ENCODE data around the gene ZNF76. TPM values are rescaled to one million over a fixed set of nuclear protein-coding genes. Genes with fewer than 3 reads are reported as not detected.

ZNF76 gene
- total and polyA plus RNA-seq, 2 of the 13 experiments (the other 11 are each of a cell fraction or from before 2014, with no cell fraction given), result 13.2 to 26.4 TPM

GRCh38 chr6:35297601-35298481 lies 38.3 kb downstream of the ZNF76 start, which contains the start of gene DEF6 (continued):
- TF ChIP-seq DNMT3B (CRISPR knock-in tag; conservative IDR thresholded peaks at IDR 0.05) (peak; percentile 93; the same call in 1 of the 2 replicates), ZNF563 (CRISPR knock-in tag; IDR thresholded peaks at IDR 0.05) (peak; percentile 64; the same call in 1 of the 2 replicates), STAT5B (CRISPR knock-in tag; IDR thresholded peaks at IDR 0.05) (no peak), ZNF484 (CRISPR knock-in tag; IDR thresholded peaks at IDR 0.05; ENCODE audit: borderline replicate concordance, low read depth) (no peak), ERF (CRISPR knock-in tag; IDR thresholded peaks at IDR 0.05) (peak; percentile 91), ZNF580 (CRISPR knock-in tag; IDR thresholded peaks at IDR 0.05; ENCODE audit: borderline replicate concordance, low read depth) (peak; percentile 91; the same call in 1 of the 2 replicates), TSC22D2 (CRISPR knock-in tag; IDR thresholded peaks at IDR 0.05; ENCODE audit: borderline replicate concordance) (no peak), ZNF329 (CRISPR knock-in tag; IDR thresholded peaks at IDR 0.05; ENCODE audit: low read depth) (0 out of 2 replicates have a peak, but pooled peaks have one; percentile 73), ZNF225 (CRISPR knock-in tag; IDR thresholded peaks at IDR 0.05) (no peak), KLF15 (CRISPR knock-in tag; IDR thresholded peaks at IDR 0.05; ENCODE audit: borderline replicate concordance) (peak; percentile 90), AHR (CRISPR knock-in tag; IDR thresholded peaks at IDR 0.05) (peak; percentile 79; the same call in 1 of the 2 replicates), ARID2 (CRISPR knock-in tag; IDR thresholded peaks at IDR 0.05; ENCODE audit: borderline replicate concordance) (peak; percentile 88; the same call in 1 of the 2 replicates), ZNF143 (CRISPR knock-in tag; IDR thresholded peaks at IDR 0.05) (0 out of 2 replicates have a peak, but pooled peaks have one; percentile 45), ATF1 (CRISPR knock-in tag; IDR thresholded peaks at IDR 0.05) (no peak; the same call in 1 of the 2 replicates), ZNF432 (CRISPR knock-in tag; IDR thresholded peaks at IDR 0.05; ENCODE audit: borderline replicate concordance) (no peak), YY1 (IDR thresholded peaks at IDR 0.05; ENCODE audit: insufficient read depth, insufficient replicate concordance, low read depth, low read length) (peak; percentile 78), NFE2L1 (CRISPR knock-in tag; IDR thresholded peaks at IDR 0.05; ENCODE audit: borderline replicate concordance) (no peak; the same call in 1 of the 2 replicates), ZNF468 (CRISPR knock-in tag; IDR thresholded peaks at IDR 0.05) (no peak), TMF1 (CRISPR knock-in tag; IDR thresholded peaks at IDR 0.05; ENCODE audit: low read depth) (peak; percentile 90; the same call in 1 of the 2 replicates), SNAI1 (CRISPR knock-in tag; IDR thresholded peaks at IDR 0.05; ENCODE audit: borderline replicate concordance) (peak; percentile 80; the same call in 1 of the 2 replicates), ARNT (IDR thresholded peaks at IDR 0.05) (no peak)
- TF ChIP-seq, protein P1, sequence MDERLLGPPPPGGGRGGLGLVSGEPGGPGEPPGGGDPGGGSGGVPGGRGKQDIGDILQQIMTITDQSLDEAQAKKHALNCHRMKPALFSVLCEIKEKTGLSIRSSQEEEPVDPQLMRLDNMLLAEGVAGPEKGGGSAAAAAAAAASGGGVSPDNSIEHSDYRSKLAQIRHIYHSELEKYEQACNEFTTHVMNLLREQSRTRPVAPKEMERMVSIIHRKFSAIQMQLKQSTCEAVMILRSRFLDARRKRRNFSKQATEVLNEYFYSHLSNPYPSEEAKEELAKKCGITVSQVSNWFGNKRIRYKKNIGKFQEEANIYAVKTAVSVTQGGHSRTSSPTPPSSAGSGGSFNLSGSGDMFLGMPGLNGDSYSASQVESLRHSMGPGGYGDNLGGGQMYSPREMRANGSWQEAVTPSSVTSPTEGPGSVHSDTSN (CRISPR knock-in tag; IDR thresholded peaks at IDR 0.05), result no peak
- TF ChIP-seq, protein P2, sequence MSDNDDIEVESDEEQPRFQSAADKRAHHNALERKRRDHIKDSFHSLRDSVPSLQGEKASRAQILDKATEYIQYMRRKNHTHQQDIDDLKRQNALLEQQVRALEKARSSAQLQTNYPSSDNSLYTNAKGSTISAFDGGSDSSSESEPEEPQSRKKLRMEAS (IDR thresholded peaks at IDR 0.05), result peak; percentile 77
